HEK293 (cell line): Measurements from ENCODE around the gene BTBD9.

Source experiments
- CTCF ChIA-PET: fragments of 350-600 bp; formaldehyde crosslinking; extraction: SDS; loops from one replicate; lab custom pipeline; 2021; ENCODE audit warnings: antibody characterized with exemption; lab: Yijun Ruan, JAX
- POLR2A ChIA-PET: fragments of 300-600 bp; formaldehyde crosslinking; extraction: SDS; loops from one replicate; lab custom pipeline; 2020; ENCODE audit warnings: antibody characterized with exemption, inconsistent platforms; lab: Yijun Ruan, JAX
- H3K27ac ChIP-seq: fragments of 200-500 bp; sonication (Bioruptor generic); 2 replicates; pipeline ENCODE4 v1.5.1; 2014; ENCODE audit warnings: low read depth, low read length, control low read depth, inconsistent platforms; ENCODE audit errors: extremely low read depth
- H3K36me3 ChIP-seq, 2 experiments: fragments of 200-500 bp in 1 of 2; sonication (Bioruptor generic) in 1 of 2; 1 replicate in 1 of 2; 2 replicates in 1 of 2; pipeline ENCODE4 v1.5.1; 2014 to 2017; ENCODE audit warnings: inconsistent platforms in 2 of 2, low read length in 2 of 2; ENCODE audit not compliant: control insufficient read depth in 2 of 2, insufficient read depth in 1 of 2
- H3K4me1 ChIP-seq: fragments of 200-500 bp; sonication (Bioruptor generic); 2 replicates; pipeline ENCODE4 v1.5.1; 2014; ENCODE audit warnings: mild to moderate bottlenecking, low read length, inconsistent platforms; ENCODE audit not compliant: control insufficient read depth, insufficient read depth
- H3K4me3 ChIP-seq: 2 replicates; pipeline ENCODE4 v1.5.1; 2011; ENCODE audit warnings: low read depth, mild to moderate bottlenecking, control low read depth, low read length, moderate library complexity
- H3K9me3 ChIP-seq: fragments of 200-500 bp; sonication (Bioruptor generic); 2 replicates; pipeline ENCODE4 v1.5.1; 2014; ENCODE audit warnings: low read depth, low read length, inconsistent platforms; ENCODE audit not compliant: control insufficient read depth, insufficient read depth
- BCL11B ChIP-seq: fragments of 450-650 bp; formaldehyde crosslinking; IDR thresholded peaks from 2 replicates; pipeline ENCODE4 v1.5.1; 2016; ENCODE audit warnings: low read depth, missing biosample characterization, missing genetic modification characterization
- GFI1B ChIP-seq: fragments of 450-650 bp; formaldehyde crosslinking; IDR thresholded peaks from 2 replicates; pipeline ENCODE4 v1.5.1; 2016; ENCODE audit warnings: missing biosample characterization, missing genetic modification characterization
- GLI2 ChIP-seq: fragments of 450-650 bp; formaldehyde crosslinking; IDR thresholded peaks from 2 replicates; pipeline ENCODE4; 2017; ENCODE audit warnings: missing biosample characterization, missing genetic modification characterization, low read depth, borderline replicate concordance
- GLI4 ChIP-seq: fragments of 450-650 bp; formaldehyde crosslinking; IDR thresholded peaks from 2 replicates; pipeline ENCODE4 v1.5.1; 2016; ENCODE audit warnings: missing biosample characterization, missing genetic modification characterization
- GLIS1 ChIP-seq: fragments of 450-650 bp; formaldehyde crosslinking; IDR thresholded peaks from 2 replicates; pipeline ENCODE4 v1.5.1; 2016; ENCODE audit warnings: missing biosample characterization, missing genetic modification characterization
- IKZF3 ChIP-seq: fragments of 450-650 bp; IDR thresholded peaks from 2 replicates; pipeline ENCODE4 v1.5.0; 2018; ENCODE audit warnings: missing biosample characterization, mild to moderate bottlenecking, missing genetic modification characterization, moderate library complexity
- KLF10 ChIP-seq: fragments of 450-650 bp; IDR thresholded peaks from 2 replicates; pipeline ENCODE4 v1.5.1; 2018; ENCODE audit warnings: missing biosample characterization, mild to moderate bottlenecking, missing genetic modification characterization
- SP3 ChIP-seq: fragments of 450-650 bp; formaldehyde crosslinking; IDR thresholded peaks from 2 replicates; pipeline ENCODE4 v1.5.1; 2016; ENCODE audit warnings: missing biosample characterization, missing genetic modification characterization
- ZBTB1 ChIP-seq: fragments of 450-650 bp; formaldehyde crosslinking; IDR thresholded peaks from 2 replicates; pipeline ENCODE4 v1.5.1; 2016; ENCODE audit warnings: missing biosample characterization, missing genetic modification characterization
- ZBTB21 ChIP-seq: fragments of 450-650 bp; formaldehyde crosslinking; IDR thresholded peaks from 2 replicates; pipeline ENCODE4 v1.5.1; 2017; ENCODE audit warnings: missing biosample characterization, missing genetic modification characterization
- ZBTB44 ChIP-seq: fragments of 450-650 bp; IDR thresholded peaks from 2 replicates; pipeline ENCODE4 v1.5.1; 2018; ENCODE audit warnings: missing biosample characterization, mild to moderate bottlenecking, missing genetic modification characterization
- ZIC2 ChIP-seq: fragments of 450-650 bp; formaldehyde crosslinking; IDR thresholded peaks from 2 replicates; pipeline ENCODE4 v1.5.1; 2016; ENCODE audit warnings: missing biosample characterization, missing genetic modification characterization
- ZNF16 ChIP-seq: fragments of 450-650 bp; formaldehyde crosslinking; IDR thresholded peaks from 2 replicates; pipeline ENCODE4 v1.5.1; 2016; ENCODE audit warnings: low read depth, missing biosample characterization, missing genetic modification characterization
- ZNF169 ChIP-seq: fragments of 450-650 bp; formaldehyde crosslinking; IDR thresholded peaks from 2 replicates; pipeline ENCODE4 v1.5.1; 2016; ENCODE audit warnings: missing biosample characterization, missing genetic modification characterization
- ZNF18 ChIP-seq: fragments of 450-650 bp; formaldehyde crosslinking; IDR thresholded peaks from 2 replicates; pipeline ENCODE4 v1.5.1; 2016; ENCODE audit warnings: missing biosample characterization, missing genetic modification characterization
- ZNF184 ChIP-seq: fragments of 450-650 bp; IDR thresholded peaks from 2 replicates; pipeline ENCODE4 v1.5.1; 2018; ENCODE audit warnings: missing biosample characterization, mild to moderate bottlenecking, missing genetic modification characterization
- ZNF214 ChIP-seq: fragments of 450-650 bp; formaldehyde crosslinking; IDR thresholded peaks from 2 replicates; pipeline ENCODE4 v1.5.1; 2017; ENCODE audit warnings: missing biosample characterization, mild to moderate bottlenecking, missing genetic modification characterization, borderline replicate concordance
- ZNF280D ChIP-seq: fragments of 450-650 bp; formaldehyde crosslinking; IDR thresholded peaks from 2 replicates; pipeline ENCODE4 v1.5.1; 2016; ENCODE audit warnings: missing biosample characterization, missing genetic modification characterization
- ZNF362 ChIP-seq: fragments of 450-650 bp; formaldehyde crosslinking; IDR thresholded peaks from 2 replicates; pipeline ENCODE4 v1.5.1; 2016; ENCODE audit warnings: missing biosample characterization, missing genetic modification characterization
- ZNF433 ChIP-seq: fragments of 450-650 bp; formaldehyde crosslinking; IDR thresholded peaks from 2 replicates; pipeline ENCODE4 v1.5.1; 2016; ENCODE audit warnings: missing biosample characterization, missing genetic modification characterization, low read depth
- ZNF561 ChIP-seq: fragments of 450-650 bp; IDR thresholded peaks from 2 replicates; pipeline ENCODE4 v1.5.1; 2018; ENCODE audit warnings: missing biosample characterization, missing genetic modification characterization, borderline replicate concordance
- ZNF692 ChIP-seq: fragments of 450-650 bp; formaldehyde crosslinking; IDR thresholded peaks from 2 replicates; pipeline ENCODE4 v1.5.1; 2016; ENCODE audit warnings: missing biosample characterization, missing genetic modification characterization
- ZNF776 ChIP-seq: fragments of 450-650 bp; formaldehyde crosslinking; IDR thresholded peaks from 2 replicates; pipeline ENCODE4 v1.5.0; 2017; ENCODE audit warnings: missing biosample characterization, missing genetic modification characterization, borderline replicate concordance
- ZSCAN23 ChIP-seq: fragments of 450-650 bp; formaldehyde crosslinking; IDR thresholded peaks from 2 replicates; pipeline ENCODE4 v1.5.1; 2016; ENCODE audit warnings: missing biosample characterization, missing genetic modification characterization

Gene BTBD9

GRCh38 chr6:38583523-38583922 is 56.2 kb downstream of the BTBD9 start:
- ChIA-PET CTCF (interaction anchor here (0.6 to 2.1 kb wide), 3 partner anchors 13 to 1806 kb away, joined by 5 to 8 read pairs (median 5); no protein-coding TSS in a partner anchor), POLR2A (no interaction called here)
- no peaks in the 10 kb centered on the region for H3K4me1 ChIP-seq

GRCh38 chr6:38580030-38580429 is 59.7 kb downstream of the BTBD9 start:
- CTCF ChIA-PET, result interaction anchor here (1.4 to 3.7 kb wide), 2 partner anchors 10 to 91 kb away, joined by 3 to 20 read pairs; no protein-coding TSS in a partner anchor
- Histone ChIP-seq H3K4me1 (no peaks in the 10 kb centered on the region), H3K4me3 (no peak overlapping the region), H3K27ac (no peak overlapping the region), H3K9me3 (no peaks in the 10 kb centered on the region), H3K36me3 (no peaks in the 10 kb centered on the region)
- POLR2A ChIA-PET, result no interaction called here
- no peak for TF ChIP-seq ZIC2 (tag by site-specific recombination)

More at GRCh38 chr6:38583523-38583922, 56.2 kb downstream of the BTBD9 start:
- Histone ChIP-seq H3K27ac (no peak overlapping the region), H3K36me3 (no peaks in the 10 kb centered on the region), H3K4me3 (no peak overlapping the region), H3K9me3 (no peaks in the 10 kb centered on the region)
- TF ChIP-seq ZSCAN23 (tag by site-specific recombination) (no peak), ZNF362 (tag by site-specific recombination) (no peak), ZNF214 (tag by site-specific recombination) (no peak), GFI1B (tag by site-specific recombination) (no peak), ZNF433 (tag by site-specific recombination) (no peak), GLIS1 (tag by site-specific recombination) (no peak), ZBTB44 (tag by site-specific recombination) (no peak), ZBTB21 (tag by site-specific recombination) (no peak), ZBTB1 (no peak), IKZF3 (tag by site-specific recombination) (no peak), ZNF561 (tag by site-specific recombination) (no peak), GLI4 (no peak), ZNF184 (tag by site-specific recombination) (no peak), SP3 (tag by site-specific recombination) (no peak)

GRCh38 chr6:38579010-38579628 is 60.6 kb downstream of the BTBD9 start:
- Histone ChIP-seq H3K36me3 (no peaks in the 10 kb centered on the region), H3K4me3 (no peak overlapping the region), H3K9me3 (no peaks in the 10 kb centered on the region), H3K27ac (no peak overlapping the region), H3K4me1 (no peaks in the 10 kb centered on the region)
- ChIA-PET POLR2A (no interaction called here), CTCF (interaction anchor here (3.7 kb wide), 1 partner anchor 9 kb away, joined by 20 read pairs; no protein-coding TSS in a partner anchor)
- TF ChIP-seq ZNF18 (tag by site-specific recombination) (no peak), ZNF692 (tag by site-specific recombination) (no peak), KLF10 (tag by site-specific recombination) (no peak), GLI2 (tag by site-specific recombination) (no peak), ZNF776 (no peak), ZNF169 (tag by site-specific recombination) (no peak), ZNF280D (no peak), BCL11B (tag by site-specific recombination) (no peak), ZNF16 (tag by site-specific recombination) (no peak)
